ENCODE results near the gene NECAB3.

The NECAB3 gene

GRCh38 chr20:33629979-33630378 lies 44.2 kb downstream of the NECAB3 start:
- no peak overlapping the region for H3K4me3 ChIP-seq (ENCODE audit: low read depth, low read length)
- no peak for DNase-seq (ENCODE audit: low read depth, low spot score)
- ChIA-PET POLR2A (no interaction called here), CTCF (interaction anchor here (1.2 kb wide), 1 partner anchor 11 kb away, joined by 3 read pairs; no protein-coding TSS in a partner anchor)
- TF ChIP-seq, protein P1, sequence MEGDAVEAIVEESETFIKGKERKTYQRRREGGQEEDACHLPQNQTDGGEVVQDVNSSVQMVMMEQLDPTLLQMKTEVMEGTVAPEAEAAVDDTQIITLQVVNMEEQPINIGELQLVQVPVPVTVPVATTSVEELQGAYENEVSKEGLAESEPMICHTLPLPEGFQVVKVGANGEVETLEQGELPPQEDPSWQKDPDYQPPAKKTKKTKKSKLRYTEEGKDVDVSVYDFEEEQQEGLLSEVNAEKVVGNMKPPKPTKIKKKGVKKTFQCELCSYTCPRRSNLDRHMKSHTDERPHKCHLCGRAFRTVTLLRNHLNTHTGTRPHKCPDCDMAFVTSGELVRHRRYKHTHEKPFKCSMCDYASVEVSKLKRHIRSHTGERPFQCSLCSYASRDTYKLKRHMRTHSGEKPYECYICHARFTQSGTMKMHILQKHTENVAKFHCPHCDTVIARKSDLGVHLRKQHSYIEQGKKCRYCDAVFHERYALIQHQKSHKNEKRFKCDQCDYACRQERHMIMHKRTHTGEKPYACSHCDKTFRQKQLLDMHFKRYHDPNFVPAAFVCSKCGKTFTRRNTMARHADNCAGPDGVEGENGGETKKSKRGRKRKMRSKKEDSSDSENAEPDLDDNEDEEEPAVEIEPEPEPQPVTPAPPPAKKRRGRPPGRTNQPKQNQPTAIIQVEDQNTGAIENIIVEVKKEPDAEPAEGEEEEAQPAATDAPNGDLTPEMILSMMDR (IDR thresholded peaks at IDR 0.05; ENCODE audit: insufficient read depth, low read length, missing control alignments), result no peak

DNA sequence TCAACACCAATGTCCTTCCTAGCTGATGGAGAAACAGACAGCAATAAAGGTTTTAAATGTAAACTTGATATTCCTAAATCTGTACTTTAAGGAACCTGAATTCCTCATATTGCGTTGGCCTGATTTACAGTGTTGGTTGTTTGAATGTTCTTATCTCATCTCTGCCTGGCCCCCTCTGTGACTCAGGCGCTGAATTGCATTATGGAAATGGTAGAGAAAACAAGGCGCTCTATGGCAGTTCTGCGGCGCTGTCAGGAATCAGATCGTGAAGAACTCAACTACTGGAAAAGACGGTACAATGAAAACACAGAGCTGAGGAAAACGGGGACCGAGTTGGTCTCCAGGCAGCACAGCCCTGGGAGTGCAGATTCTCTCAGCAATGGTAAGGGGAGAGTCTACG lies 44.7 kb downstream of the NECAB3 start:
- DNase-seq (ENCODE audit: low read depth, low spot score), result no peak
- no peak overlapping the region for H3K4me3 ChIP-seq (ENCODE audit: low read depth, low read length)
- TF ChIP-seq, protein P1 (IDR thresholded peaks at IDR 0.05; ENCODE audit: insufficient read depth, low read length, missing control alignments), result no peak
- POLR2A ChIA-PET, result no interaction called here
- CTCF ChIA-PET, result no interaction called here

- ChIA-PET CTCF (no interaction called here), POLR2A (no interaction called here)
- TF ChIP-seq, protein P1 (IDR thresholded peaks at IDR 0.05; ENCODE audit: insufficient read depth, low read length, missing control alignments), result no peak
- DNase-seq (ENCODE audit: low read depth, low spot score), result no peak
- H3K4me3 ChIP-seq (ENCODE audit: low read depth, low read length), result no peak overlapping the region
These were observed 46.5 kb downstream of the NECAB3 start for GRCh38 chr20:33627577-33628216.

DNA sequence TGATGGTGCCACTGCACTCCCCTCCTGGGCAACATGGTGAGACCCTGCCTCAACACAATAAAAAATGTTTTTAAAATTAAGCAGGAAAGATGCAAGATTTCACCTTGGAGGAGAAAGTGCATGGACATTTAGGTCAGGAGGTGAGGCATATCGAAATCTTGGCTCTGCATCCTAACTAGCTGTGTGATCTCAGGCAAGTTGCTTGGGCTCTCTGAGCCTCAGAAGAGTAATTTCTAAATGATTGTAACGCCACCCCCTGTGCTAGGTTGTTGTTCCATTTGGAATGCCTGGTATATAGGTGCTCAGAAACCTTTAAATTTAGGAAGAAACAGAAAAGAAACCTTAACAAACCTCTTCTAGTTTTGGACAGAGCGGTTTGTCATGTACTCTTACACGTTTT lies 48.0 kb downstream of the NECAB3 start:
- no peak for DNase-seq (ENCODE audit: low read depth, low spot score)
- CTCF ChIA-PET, result no interaction called here
- no peak overlapping the region for H3K4me3 ChIP-seq (ENCODE audit: low read depth, low read length)
- TF ChIP-seq, protein P1 (IDR thresholded peaks at IDR 0.05; ENCODE audit: insufficient read depth, low read length, missing control alignments), result no peak
- POLR2A ChIA-PET, result no interaction called here

- ChIA-PET POLR2A (no interaction called here), CTCF (no interaction called here)
- DNase-seq (ENCODE audit: low read depth, low spot score), result no peak
- no peak overlapping the region for H3K4me3 ChIP-seq (ENCODE audit: low read depth, low read length)
- TF ChIP-seq, protein P1 (IDR thresholded peaks at IDR 0.05; ENCODE audit: insufficient read depth, low read length, missing control alignments), result no peak
These were observed 49.8 kb downstream of the NECAB3 start for GRCh38 chr20:33624399-33624798.

GRCh38 chr20:33622705-33623365 lies 51.4 kb downstream of the NECAB3 start:
- TF ChIP-seq, protein P1 (IDR thresholded peaks at IDR 0.05; ENCODE audit: insufficient read depth, low read length, missing control alignments), result no peak
- CTCF ChIA-PET, result interaction anchor here (0.7 to 1.7 kb wide), 3 partner anchors 9 to 165 kb away, joined by 3 to 5 read pairs (median 5); no protein-coding TSS in a partner anchor
- POLR2A ChIA-PET, result interaction anchor here (0.5 kb wide), 1 partner anchor 60 kb away, joined by 3 read pairs; no protein-coding TSS in a partner anchor
- no peak for DNase-seq (ENCODE audit: low read depth, low spot score)
- no peak overlapping the region for H3K4me3 ChIP-seq (ENCODE audit: low read depth, low read length)
